Iris pigment epithelial cell (primary cell): Measurements from ENCODE around the gene IGSF6.
A peak's percentile ranks its signal among the peaks of the same experiment; 100 is the strongest.

Experiments used
- DNase-seq: peaks from one replicate; pipeline ENCODE4 v3.0.0-alpha.2; 2011; ENCODE audit warnings: low read depth

The IGSF6 gene

GRCh38 chr16:21600031-21600773 is 52.2 kb downstream of the IGSF6 start:
- DNase-seq: peak; percentile 69

DNA sequence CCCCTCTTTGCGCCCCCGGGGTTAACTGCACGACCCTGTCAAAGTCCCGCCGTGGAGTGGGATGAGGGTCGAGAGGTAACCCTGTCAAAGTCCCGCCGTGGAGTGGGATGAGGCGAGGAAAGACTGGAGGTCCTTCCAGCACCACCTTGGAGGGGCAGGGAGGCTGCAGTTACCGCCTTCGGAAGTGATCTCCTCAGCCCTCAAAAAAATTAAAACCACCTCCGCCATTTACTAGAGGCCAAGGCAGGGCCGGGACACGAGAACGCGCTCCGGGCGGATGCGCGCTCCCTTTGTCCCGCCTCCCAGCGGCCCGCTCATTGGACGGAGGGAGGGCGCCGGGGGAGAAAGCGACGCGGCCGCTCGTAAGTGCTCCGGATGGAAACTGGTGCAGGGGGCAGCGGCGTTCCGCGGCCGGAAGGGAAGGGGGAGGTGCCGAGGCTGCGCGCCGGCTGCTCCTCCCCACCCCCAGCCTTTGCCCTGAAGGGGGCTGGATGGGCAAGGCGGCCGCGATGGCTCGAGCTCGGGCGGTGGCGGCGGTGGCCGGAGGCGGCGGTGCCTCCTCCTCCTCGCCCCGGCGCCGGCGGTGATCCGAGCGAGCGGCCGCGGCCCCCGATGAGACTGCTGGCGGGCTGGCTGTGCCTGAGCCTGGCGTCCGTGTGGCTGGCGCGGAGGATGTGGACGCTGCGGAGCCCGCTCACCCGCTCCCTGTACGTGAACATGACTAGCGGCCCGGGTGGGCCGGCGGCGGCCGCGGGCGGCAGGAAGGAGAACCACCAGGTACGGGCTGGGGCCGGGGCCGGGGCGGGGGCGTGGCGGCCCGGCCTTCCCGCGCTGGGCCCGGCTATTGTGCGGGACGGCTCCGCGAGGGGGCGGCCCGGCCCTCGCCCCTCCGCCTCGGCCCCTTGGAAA is 53.0 kb downstream of the IGSF6 start, which contains the start of gene METTL9:
METTL9 (plus strand) TSS at position 456 of the 909 bp plus-strand sequence; CDS start at position 613, 157 bp downstream.
- DNase-seq: peak; percentile 97

DNA sequence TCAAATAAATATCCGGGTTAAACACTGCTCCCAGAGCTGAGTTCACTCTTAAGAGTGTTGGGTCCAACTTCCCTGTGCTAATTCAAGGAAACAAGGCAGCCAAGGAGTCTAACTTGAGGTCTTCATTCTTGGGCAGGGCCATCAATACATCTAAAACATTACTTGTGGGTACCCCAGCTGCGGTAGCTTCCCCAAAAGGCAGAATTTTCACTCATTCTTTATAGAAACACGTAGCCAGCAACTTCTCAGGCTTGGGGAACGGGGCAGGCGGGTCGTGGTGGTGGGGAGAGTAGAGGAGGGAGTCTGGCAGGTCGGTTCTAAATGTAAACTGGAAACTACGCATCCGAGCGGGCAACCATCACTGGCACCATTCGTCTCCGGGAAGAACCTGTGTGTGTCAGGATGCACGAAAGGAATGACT is 53.7 kb downstream of the IGSF6 start:
- DNase-seq: peak; percentile 17

DNA sequence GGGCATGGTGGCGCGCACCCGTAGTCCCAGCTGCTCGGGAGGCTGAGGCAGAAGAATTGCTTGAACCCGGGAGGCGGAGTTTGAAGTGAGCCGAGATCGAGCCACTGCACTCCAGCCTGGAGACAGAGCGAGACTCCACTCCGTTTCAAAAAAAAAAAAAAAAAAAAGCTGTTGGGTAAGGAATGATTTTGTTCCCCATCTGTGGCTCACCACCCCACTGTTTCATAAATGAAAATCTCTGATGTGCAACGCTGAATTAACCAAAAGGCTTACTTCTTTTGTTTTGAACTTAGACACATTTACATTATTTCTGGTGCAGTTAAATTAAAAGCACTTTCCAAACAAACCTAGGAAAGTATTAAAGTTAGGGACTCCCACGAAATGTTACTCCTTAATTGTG is 54.2 kb downstream of the IGSF6 start:
- no peak for DNase-seq

- no peak for DNase-seq
Observed at GRCh38 chr16:21597561-21598030, 54.8 kb downstream of the IGSF6 start.

DNA sequence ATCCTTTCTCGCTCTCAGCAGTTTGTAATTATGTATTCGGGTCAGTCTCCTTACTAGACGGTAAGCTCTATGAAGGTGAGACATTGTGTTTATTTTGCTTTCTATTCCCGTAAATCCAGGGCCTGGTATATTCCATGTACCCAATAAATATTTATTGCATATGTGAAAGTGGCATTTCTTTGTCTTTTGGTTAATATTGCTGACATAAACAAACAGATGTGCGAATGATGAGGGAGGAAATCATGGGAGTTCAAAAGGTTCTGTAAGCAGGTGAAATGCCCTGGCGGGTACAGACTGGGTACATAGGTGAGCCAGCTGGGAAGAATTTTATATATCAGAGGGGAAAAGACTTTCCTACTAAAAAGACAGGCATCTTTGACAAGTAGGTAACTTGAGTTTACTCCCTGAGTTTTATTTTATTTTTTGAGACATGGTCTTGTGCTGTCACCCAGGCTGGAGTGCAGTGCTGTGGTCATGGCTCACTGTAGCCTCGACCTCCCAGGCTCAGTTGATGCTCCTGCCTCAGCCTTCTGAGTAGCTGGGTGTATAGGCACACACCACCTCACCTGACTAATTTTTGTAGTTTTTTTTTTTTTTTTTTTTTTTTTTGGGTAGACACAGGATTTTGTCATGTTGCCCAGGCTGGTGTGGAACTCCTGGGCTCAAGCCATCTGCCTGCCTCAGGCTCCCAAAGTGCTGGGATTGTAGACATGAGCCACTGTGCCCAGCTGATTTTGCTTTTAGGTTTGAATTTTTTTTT is 58.7 kb downstream of the IGSF6 start:
- no peak for DNase-seq

DNA sequence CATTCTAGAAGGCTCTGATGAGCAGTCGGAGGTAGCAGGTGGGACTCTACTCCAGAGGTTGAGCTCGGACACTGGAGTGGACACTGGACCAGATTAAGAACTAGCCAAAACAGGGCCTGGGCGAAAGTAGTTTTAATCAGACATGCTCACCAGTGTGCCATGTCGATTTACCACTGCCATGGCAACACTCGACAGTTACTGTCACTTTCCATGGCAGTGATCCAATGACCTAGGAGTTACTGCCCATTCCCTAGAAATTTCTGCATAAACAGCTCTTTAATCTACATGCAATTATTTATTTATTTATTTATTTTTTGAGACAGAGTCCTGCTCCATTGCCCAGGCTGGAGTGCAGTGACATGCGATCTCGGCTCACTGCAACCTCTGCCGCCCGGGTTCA is 60.2 kb downstream of the IGSF6 start:
- DNase-seq: no peak

DNA sequence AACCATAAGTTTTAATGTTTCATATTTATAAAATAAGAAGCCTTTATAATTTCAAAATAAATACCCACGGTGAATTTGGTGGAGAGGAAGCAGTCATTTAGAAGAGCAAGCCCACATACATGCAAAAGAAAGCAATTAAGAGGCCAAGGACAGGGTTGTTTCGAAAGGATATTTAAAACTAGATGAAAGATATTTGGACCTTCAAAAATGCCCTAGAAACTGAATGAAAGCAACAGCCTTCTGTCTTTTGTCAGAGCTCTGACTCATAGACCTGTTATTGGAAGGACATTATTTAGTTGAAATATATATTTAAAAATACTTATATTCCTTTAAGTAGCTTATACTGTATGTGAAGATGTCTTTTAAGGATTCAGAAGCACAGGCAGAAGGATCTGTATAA is 61.6 kb downstream of the IGSF6 start:
- peak; percentile 36 for DNase-seq

DNA sequence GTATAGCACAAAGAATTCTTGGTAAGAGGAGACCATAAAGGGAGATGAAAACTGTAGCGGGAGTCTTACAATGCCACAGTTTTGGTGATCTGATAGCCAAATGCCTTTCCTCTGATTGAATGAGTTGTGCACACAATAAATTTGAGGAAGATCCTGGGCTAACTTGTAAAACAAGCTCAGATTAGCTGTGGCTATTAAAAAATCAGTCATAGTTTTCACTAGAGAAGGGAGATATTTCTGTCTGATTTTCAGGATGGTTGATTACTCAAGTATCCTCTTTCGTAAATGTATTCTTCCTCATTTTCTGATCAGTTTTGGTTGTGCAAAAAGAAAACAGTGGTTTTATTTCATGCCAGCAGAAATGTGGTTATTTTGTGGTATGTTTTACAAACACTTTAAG is 62.1 kb downstream of the IGSF6 start:
- DNase-seq: no peak

GRCh38 chr16:21589551-21589950 is 62.9 kb downstream of the IGSF6 start:
- no peak for DNase-seq
